Measurements from ENCODE around the gene L1CAM.

- TF ChIP-seq POLR2A (IDR thresholded peaks at IDR 0.05), result no peak
- no peak for TF ChIP-seq CTCF (IDR thresholded peaks at IDR 0.05)
Measured at GRCh38 chrX:153884590-153884989, 1.4 kb downstream of the L1CAM start.
